ENCODE measurements around the gene PIGBOS1.

- TF ChIP-seq CTCF (conservative IDR thresholded peaks at IDR 0.05; ENCODE audit: low read depth in 2 of 2) (no peak), EZH2 (IDR thresholded peaks at IDR 0.05; ENCODE audit: low read depth, unreplicated experiment) (no peak), REST (IDR thresholded peaks at IDR 0.05; ENCODE audit: unreplicated experiment) (no peak), EZH2phosphoT487 (IDR thresholded peaks at IDR 0.05; ENCODE audit: unreplicated experiment) (no peak), POLR2AphosphoS5 (IDR thresholded peaks at IDR 0.05; ENCODE audit: low read depth) (peak; percentile 59)
Measured at GRCh38 chr15:55318588-55319494, at the start of gene PIGBOS1, which contains the start of gene PIGB.

All from GM23338 (cell line).